Fibroblast of lung (primary cell): ENCODE data around the gene ARL4A.

Experiments
- EZH2 ChIP-seq: IDR thresholded peaks from 2 replicates; pipeline ENCODE4 v1.5.1; 2012; ENCODE audit warnings: low read length, control low read depth, mild to moderate bottlenecking; ENCODE audit errors: missing control alignments
- TF ChIP-seq, protein P1 (sequence below), 2 donors: IDR thresholded peaks in 1 of 2; conservative IDR thresholded peaks in 1 of 2; 1 replicate in 1 of 2; 2 replicates in 1 of 2; pipeline ENCODE4 v1.5.1; 2011 to 2012; ENCODE audit warnings: low read length in 2 of 2, control low read depth in 1 of 2, inconsistent platforms in 1 of 2, low read depth in 1 of 2, mild to moderate bottlenecking in 1 of 2

DNA sequence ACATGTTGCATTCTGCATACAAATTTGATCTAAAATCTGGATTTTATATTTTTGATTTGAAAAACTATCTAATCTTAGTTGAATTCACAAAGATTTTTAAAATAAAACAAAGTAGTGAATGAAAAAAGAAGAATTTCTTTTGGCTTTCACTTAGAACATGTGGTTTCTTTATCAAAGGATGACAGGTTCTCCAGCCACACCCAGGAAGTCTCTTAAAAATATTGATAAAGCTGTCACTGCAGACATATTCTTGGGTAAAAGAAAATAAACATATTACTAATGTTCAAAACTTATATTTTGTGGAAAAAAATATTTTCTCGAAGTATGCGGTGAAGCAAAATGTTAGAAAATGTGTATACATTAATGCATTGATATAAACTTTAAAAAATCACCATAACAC lies 44.3 kb downstream of the ARL4A start:
- TF ChIP-seq, protein P1, sequence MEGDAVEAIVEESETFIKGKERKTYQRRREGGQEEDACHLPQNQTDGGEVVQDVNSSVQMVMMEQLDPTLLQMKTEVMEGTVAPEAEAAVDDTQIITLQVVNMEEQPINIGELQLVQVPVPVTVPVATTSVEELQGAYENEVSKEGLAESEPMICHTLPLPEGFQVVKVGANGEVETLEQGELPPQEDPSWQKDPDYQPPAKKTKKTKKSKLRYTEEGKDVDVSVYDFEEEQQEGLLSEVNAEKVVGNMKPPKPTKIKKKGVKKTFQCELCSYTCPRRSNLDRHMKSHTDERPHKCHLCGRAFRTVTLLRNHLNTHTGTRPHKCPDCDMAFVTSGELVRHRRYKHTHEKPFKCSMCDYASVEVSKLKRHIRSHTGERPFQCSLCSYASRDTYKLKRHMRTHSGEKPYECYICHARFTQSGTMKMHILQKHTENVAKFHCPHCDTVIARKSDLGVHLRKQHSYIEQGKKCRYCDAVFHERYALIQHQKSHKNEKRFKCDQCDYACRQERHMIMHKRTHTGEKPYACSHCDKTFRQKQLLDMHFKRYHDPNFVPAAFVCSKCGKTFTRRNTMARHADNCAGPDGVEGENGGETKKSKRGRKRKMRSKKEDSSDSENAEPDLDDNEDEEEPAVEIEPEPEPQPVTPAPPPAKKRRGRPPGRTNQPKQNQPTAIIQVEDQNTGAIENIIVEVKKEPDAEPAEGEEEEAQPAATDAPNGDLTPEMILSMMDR (conservative IDR thresholded peaks at IDR 0.05 in 1 of 2, IDR thresholded peaks at IDR 0.05 in 1 of 2; ENCODE audit: low read depth in 1 of 2, low read length in 2 of 2): no peak
- TF ChIP-seq EZH2: no peak
